NCI-H345 treated with DMSO at 0.1 percent for 48 hours (cell line): ENCODE measurements around the gene CDH15.

ENCODE experiments used
- DNase-seq: peaks from one replicate; lab custom pipeline; 2025; ENCODE audit not compliant: unreplicated experiment; lab: John Stamatoyannopoulos, UW

CDH15 gene

DNA sequence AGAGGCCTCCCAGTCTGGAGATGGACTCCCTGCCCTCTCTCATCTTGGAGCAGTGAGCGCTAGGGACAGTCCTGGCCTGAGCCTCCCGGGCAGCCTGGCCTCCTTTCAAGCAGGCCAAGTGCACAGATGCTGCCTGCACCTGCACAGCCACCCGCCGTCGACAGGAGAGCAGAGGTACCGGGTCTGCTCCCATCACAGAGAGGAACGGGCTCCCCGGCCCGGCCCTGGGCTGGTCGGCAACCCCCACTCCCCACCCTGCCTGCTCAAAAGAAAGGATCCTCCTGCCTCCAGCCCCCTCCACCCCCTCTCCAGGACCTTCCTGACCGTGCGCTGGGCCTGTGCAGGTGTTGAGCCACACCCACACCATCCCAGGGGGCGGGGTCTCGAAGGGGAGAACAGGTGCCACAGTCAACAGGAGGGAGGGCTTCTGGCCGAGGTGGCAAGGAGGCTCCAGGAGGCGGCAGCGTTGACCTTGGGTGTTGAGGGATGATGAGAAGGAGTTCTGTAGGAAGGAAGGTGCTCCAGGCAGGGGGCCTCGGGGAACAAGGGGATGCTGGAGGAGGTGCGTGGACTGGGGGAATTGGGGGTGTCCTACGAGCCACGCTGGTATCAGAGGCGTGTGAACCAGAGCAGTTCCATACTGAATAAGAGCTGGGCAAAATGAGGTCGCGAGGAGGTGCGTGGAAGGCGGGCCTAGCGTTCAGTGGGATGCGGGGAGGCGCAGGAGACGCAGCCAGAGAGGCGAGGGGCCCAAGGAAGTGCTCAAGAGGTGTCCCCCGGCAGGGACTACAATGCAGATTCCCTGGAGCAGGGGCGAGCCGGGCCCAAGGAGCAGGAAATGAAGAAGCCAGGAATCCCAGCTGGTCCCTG is 967 bp upstream of the CDH15 start:
- DNase-seq = peak; percentile 58

- DNase-seq = no peak
These were observed 601 bp downstream of the CDH15 start for GRCh38 chr16:89172171-89172527.

DNA sequence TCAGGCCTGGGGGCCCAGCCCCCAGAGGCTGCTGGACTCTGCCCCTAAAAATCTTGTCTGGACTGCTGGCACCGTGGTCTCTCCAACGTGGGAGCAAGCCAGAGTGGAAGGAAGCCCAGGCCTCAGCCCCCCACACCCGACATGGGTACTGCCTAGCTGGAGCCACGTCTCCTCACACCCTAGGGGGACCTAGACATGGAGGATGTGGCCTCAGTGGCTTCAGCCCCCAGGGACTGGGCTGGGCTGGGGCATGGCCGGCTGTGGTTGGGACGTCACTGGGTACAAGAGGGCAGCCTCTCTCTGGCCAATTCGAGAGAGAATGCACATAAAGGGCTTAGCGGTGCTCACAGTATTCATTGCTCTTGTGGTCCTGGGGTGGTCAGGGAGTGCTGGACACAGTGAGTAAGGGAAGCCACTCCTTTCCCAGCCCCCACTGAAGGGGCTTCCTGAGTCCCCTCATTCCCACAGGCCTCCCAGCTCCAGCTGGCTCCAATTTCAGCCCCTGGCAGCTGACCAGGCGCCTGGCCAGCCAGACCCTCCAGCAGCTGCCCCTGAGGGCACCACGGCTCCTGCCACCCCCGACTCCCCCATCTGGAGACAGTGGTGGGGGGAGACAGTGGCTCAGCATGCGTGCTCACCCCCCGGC is 1.1 kb downstream of the CDH15 start:
- DNase-seq = no peak

DNA sequence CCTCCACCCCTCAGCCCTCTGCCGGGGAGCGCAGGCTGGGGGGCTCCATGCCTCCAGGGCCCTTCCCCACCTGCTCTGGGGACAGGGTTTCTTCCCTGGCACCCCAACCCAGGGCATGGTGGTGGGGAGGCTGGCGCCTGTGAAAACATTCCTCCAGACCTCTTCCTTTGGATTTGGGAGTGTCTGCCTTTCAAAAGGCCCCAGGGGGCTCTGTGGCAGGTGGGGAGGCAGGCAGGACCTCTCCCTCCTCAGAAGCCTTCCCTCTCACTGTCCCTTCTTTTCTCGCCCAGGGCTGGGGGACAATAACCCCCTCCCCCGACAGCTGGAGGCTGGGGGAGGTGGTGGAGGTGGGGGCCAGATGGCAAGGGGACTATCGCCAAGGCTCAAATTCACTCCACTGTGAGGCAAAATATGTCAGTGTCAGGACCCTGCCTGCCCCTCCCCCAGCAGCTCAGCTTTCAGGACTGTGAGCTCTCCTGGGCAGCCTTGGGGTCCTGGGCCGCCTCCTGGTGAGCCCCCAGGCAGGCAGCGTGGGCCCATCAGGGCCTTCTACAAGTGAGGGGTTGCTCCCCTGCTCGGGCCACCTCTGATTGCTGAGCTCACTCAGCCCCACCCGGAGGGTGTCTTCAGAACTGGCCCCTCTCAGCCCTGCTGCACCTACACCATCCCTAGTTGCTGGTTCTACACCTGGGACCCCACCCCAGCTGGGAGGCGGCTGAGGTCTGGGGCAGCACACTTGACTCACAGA is 1.8 kb downstream of the CDH15 start:
- no peak for DNase-seq

DNA sequence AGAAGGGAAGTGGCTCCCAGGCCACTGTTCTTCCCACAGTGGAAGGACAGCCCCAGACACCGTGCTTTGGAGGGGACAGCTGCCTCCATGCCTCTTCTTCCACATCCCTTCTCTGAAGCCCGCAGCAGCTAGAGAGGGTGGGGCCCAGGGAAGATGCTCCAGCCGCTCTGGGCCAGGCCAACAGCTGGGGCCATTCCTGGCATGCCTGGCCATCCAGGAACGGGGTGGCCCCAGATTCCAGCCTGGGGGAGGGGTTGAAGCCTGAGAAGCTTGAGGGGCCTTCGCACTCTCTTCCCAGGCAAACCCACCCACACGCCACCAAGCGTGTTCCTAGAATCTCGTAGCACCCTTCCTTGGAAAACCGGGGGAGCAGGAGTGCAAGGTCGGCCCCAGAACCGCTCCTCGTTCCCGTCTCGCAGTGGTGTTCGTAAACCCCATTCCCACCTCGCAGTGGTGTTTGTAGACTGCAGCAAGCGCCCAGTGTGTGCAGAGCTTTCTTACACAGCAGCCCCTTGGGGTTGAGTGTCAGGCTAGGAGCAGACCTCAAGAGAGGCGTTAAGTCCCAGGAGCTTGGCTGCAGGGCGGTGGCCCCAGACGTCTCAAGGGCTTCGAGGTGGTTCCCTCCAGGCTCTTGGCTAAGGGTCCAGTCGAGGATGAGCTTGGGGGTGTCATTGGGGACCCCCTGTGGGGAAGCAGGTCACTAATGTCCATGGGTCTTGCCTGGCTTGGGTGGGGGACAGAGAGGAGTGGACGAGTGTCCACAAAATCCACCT is 2.7 kb downstream of the CDH15 start:
- no peak for DNase-seq

DNA sequence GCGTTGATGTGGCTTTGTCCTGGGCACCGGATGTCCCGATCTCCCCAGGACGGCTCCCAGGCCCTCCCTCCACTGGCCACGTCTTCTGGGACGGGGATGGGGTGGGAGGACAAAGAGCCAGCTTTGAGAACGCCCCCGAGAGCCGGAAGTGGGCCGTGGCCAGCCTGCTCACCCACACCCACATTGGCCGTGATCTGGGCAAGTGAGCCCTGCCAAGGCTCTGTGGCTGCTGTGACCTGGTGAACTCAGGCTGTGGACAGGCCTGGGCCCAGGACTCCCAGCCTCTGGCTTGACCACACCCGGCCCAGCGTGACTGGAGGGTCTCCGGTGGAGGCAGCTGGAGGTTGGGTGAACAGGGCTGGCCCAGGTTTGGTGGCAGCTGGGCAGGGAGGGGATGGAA is 3.3 kb downstream of the CDH15 start:
- no peak for DNase-seq

GRCh38 chr16:89175280-89176146 is 4.0 kb downstream of the CDH15 start:
- no peak for DNase-seq

DNA sequence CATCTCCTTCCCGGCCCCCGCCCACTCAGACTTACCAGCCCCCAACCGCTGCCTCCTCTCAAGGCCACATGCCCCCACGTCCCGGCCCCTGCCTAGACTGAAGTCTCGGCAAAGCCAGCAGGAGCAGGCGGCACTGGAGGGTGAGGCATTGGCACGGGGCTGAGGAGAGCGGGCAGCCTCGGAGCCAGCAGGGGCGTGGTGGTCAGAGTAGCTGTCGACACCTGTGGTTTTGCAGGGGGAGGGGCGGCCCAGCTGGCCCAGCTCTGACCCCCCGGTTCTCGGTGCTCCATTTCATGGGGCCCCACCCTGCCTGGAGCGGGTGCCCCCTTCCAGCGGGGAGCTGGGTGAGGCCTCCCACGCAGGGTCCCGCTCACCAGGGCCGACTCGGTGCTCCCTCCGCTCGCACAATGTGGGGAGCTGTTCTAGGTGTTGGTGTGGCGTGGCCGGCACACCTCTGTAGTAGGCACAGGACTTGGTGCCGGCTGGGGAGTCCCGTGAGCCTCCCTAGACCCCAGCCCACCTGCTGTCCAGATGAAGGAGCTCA is 4.7 kb downstream of the CDH15 start:
- DNase-seq = no peak

DNA sequence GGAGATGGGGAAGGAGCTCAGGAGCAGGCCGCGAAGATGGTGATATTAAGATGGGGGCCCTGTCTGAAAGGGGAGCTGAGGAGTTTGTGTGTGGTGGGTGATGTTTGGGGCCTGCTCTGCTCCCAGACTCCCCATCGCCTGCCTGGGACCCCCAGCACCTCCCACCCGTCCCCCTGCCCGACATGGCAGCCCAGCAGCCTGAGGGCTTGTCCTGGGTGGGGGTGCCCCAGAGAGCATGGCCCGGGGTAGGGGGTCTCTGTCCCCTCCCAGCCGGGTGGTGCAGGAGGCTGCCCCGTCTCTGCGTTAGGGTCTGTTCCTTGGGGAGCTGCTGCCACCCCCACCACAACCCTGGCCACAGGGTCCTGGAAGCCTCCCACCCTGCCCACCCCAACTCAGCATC is 5.2 kb downstream of the CDH15 start:
- DNase-seq = no peak

GRCh38 chr16:89177501-89177900 is 6.0 kb downstream of the CDH15 start:
- DNase-seq = no peak

GRCh38 chr16:89178453-89179147 is 7.1 kb downstream of the CDH15 start:
- no peak for DNase-seq

DNA sequence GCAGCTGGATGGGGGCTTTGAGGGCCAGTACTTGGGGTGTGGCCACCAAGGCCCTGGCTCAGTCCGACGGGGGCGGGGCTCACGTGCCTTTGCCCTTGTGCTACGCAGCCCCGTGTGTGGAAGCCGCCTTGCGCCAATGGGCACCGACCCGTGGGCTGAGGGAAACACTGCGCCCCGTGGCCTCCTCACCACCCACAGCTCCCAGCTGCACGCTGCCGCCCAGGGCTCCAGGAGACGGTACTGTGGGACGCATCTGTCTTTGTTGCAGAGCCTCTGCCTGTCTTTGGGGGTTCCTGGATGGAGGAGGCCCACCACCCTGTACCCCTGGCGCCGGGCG is 7.6 kb downstream of the CDH15 start:
- DNase-seq = no peak

GRCh38 chr16:89179656-89180315 is 8.2 kb downstream of the CDH15 start:
- DNase-seq = no peak

- DNase-seq = no peak
These were observed 11.9 kb downstream of the CDH15 start for GRCh38 chr16:89183463-89183862.

DNA sequence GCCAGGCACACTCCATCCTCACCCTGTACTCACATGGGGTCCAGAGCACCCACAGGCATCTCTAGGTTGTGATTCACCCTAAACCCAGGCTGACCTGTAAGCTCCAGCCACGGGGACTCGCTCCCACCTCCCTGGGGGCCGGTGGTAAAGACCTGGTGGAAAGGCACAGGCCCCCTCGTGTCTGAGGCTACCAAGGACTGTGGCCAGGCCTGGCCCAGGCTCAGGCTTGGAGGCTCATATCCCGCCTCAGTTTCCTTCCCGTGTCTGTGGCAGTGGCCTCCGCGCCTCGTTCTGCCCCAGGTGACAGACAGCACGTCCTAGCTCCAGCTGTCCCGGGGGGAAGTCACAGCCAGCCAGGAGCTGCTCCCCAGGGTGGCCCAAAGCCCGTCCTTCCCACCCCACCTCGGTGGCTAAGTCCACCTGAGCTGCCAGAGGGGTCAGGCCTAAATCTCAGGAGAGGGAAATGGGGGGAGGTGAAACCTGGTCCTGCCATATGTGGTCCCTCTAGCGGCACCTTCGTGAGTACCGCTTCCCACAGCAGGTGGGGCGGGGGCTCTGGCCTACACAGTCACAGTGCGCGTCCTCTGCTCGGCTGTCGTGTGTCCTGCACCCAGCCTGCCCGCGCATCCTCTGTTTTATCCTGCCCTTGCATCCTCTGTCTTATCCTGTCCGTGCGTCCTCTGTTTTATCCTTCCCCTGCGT is 12.6 kb downstream of the CDH15 start:
- no peak for DNase-seq

- no peak for DNase-seq
These were observed 13.1 kb downstream of the CDH15 start for GRCh38 chr16:89184677-89184932.

GRCh38 chr16:89184933-89185794 is 13.6 kb downstream of the CDH15 start:
- DNase-seq = no peak
